WTC11 (cell line): ENCODE data around the gene OR4D2. TPM values are rescaled to one million over a fixed set of nuclear protein-coding genes. Genes with fewer than 3 reads are reported as not detected.
A peak's percentile ranks its signal among the peaks of the same experiment; 100 is the strongest.

Source experiments
- ATAC-seq: fragments of 200-7000 bp; cut with Tn5 transposase; 2 replicates; pipeline ENCODE4 v1.10.0; 2021; ENCODE audit warnings: mild to moderate bottlenecking, moderate library complexity
- CTCF ChIA-PET: fragments of 300-600 bp; sonication (Branson Sonifier 250); formaldehyde crosslinking; loops from one replicate; lab custom pipeline; 2021; ENCODE audit warnings: antibody characterized with exemption; lab: Charles Lee
- POLR2A ChIA-PET: fragments of 350-600 bp; sonication (Branson Sonifier 250); formaldehyde crosslinking; loops from one replicate; lab custom pipeline; 2021; ENCODE audit warnings: antibody characterized with exemption; lab: Charles Lee
- DNase-seq: peaks from one replicate; pipeline ENCODE4 v3.0.0; 2021; ENCODE audit warnings: low spot score
- H3K27ac Mint-ChIP-seq: 2 replicates; pipeline ENCODE4 v1.8.0; 2021; ENCODE audit warnings: mixed read lengths
- H3K27me3 Mint-ChIP-seq: 2 replicates; pipeline ENCODE4 v1.8.0; 2021; ENCODE audit warnings: low read depth, mild to moderate bottlenecking, moderate library complexity, mixed read lengths
- H3K36me3 Mint-ChIP-seq: 2 replicates; pipeline ENCODE4 v1.8.0; 2021; ENCODE audit warnings: mixed read lengths
- H3K4me1 Mint-ChIP-seq: 2 replicates; pipeline ENCODE4 v1.8.0; 2022; ENCODE audit warnings: mixed read lengths
- H3K4me3 Mint-ChIP-seq: 2 replicates; pipeline ENCODE4 v1.8.0; 2021; ENCODE audit warnings: mild to moderate bottlenecking, moderate library complexity, mixed read lengths
- H3K9me3 Mint-ChIP-seq: 2 replicates; pipeline ENCODE4 v1.8.0; 2021; ENCODE audit warnings: mixed read lengths
- ATF1 ChIP-seq: sonication (generic); formaldehyde crosslinking; IDR thresholded peaks from 2 replicates; pipeline ENCODE4 v1.8.1; 2023; ENCODE audit warnings: mild to moderate bottlenecking, moderate library complexity, missing genetic modification reagents
- ESRRA ChIP-seq: sonication (generic); formaldehyde crosslinking; IDR thresholded peaks from 2 replicates; pipeline ENCODE4 v1.8.1; 2022; ENCODE audit warnings: mild to moderate bottlenecking, missing genetic modification reagents, borderline replicate concordance
- FOXK1 ChIP-seq: sonication (generic); formaldehyde crosslinking; IDR thresholded peaks from 2 replicates; pipeline ENCODE4 v1.8.0; 2022; ENCODE audit warnings: mild to moderate bottlenecking, moderate library complexity, missing genetic modification reagents
- GABPB1 ChIP-seq: sonication (generic); formaldehyde crosslinking; IDR thresholded peaks from 2 replicates; pipeline ENCODE4 v1.8.1; 2023; ENCODE audit warnings: mild to moderate bottlenecking, missing genetic modification reagents
- NFE2L1 ChIP-seq: sonication (generic); formaldehyde crosslinking; IDR thresholded peaks from 2 replicates; pipeline ENCODE4 v1.8.1; 2023; ENCODE audit warnings: missing genetic modification reagents
- NFYB ChIP-seq: sonication (generic); formaldehyde crosslinking; conservative IDR thresholded peaks from 2 replicates; pipeline ENCODE4 v1.8.0; 2022; ENCODE audit warnings: low read depth, missing genetic modification reagents
- NR2C2 ChIP-seq: sonication (generic); formaldehyde crosslinking; IDR thresholded peaks from 2 replicates; pipeline ENCODE4 v1.8.0; 2022; ENCODE audit warnings: mild to moderate bottlenecking, missing genetic modification reagents
- OVOL2 ChIP-seq: fragments of 250-450 bp; sonication (Bioruptor Pico); IDR thresholded peaks from 2 replicates; pipeline ENCODE4 v1.9.0; 2021; ENCODE audit warnings: mild to moderate bottlenecking, borderline replicate concordance
- RELA ChIP-seq: sonication (generic); formaldehyde crosslinking; IDR thresholded peaks from 2 replicates; pipeline ENCODE4 v1.8.1; 2022; ENCODE audit warnings: missing genetic modification reagents, mild to moderate bottlenecking, borderline replicate concordance
- RORB ChIP-seq: fragments of 250-450 bp; sonication (Bioruptor Pico); IDR thresholded peaks from 2 replicates; pipeline ENCODE4 v1.9.0; 2021; ENCODE audit warnings: mild to moderate bottlenecking
- SP1 ChIP-seq: sonication (generic); formaldehyde crosslinking; conservative IDR thresholded peaks from 2 replicates; pipeline ENCODE4 v1.8.1; 2022; ENCODE audit warnings: missing genetic modification reagents
- TCF7 ChIP-seq: sonication (generic); formaldehyde crosslinking; IDR thresholded peaks from 2 replicates; pipeline ENCODE4 v1.8.0; 2022; ENCODE audit warnings: mild to moderate bottlenecking, low read depth, missing genetic modification reagents, moderate library complexity
- TEAD1 ChIP-seq: sonication (generic); formaldehyde crosslinking; IDR thresholded peaks from 2 replicates; pipeline ENCODE4 v1.8.0; 2022; ENCODE audit warnings: mild to moderate bottlenecking, missing genetic modification reagents
- TP53 ChIP-seq: sonication (generic); formaldehyde crosslinking; IDR thresholded peaks from 2 replicates; pipeline ENCODE4 v1.8.1; 2023; ENCODE audit warnings: mild to moderate bottlenecking, missing genetic modification reagents
- ZNF138 ChIP-seq: sonication (generic); formaldehyde crosslinking; conservative IDR thresholded peaks from 2 replicates; pipeline ENCODE4 v1.8.1; 2022; ENCODE audit warnings: mild to moderate bottlenecking, moderate library complexity, missing genetic modification reagents
- ZNF232 ChIP-seq: sonication (generic); formaldehyde crosslinking; IDR thresholded peaks from 2 replicates; pipeline ENCODE4 v1.8.0; 2022; ENCODE audit warnings: mild to moderate bottlenecking, missing genetic modification reagents
- ZNF317 ChIP-seq: sonication (generic); formaldehyde crosslinking; IDR thresholded peaks from 2 replicates; pipeline ENCODE4 v1.8.1; 2023; ENCODE audit warnings: low read depth, mild to moderate bottlenecking, moderate library complexity, missing genetic modification reagents, borderline replicate concordance
- ZNF423 ChIP-seq: fragments of 250-450 bp; sonication (Bioruptor Pico); IDR thresholded peaks from 2 replicates; pipeline ENCODE4 v2.1.2; 2022; ENCODE audit warnings: mild to moderate bottlenecking, moderate library complexity
- ZNF671 ChIP-seq: fragments of 250-450 bp; sonication (Bioruptor Pico); IDR thresholded peaks from 2 replicates; pipeline ENCODE4 v1.8.0; 2021; ENCODE audit warnings: mild to moderate bottlenecking
- total RNA-seq: library from RNA; stranded (reverse); gene quantifications from 3 replicates; pipeline ENCODE4 v1.2.3, GENCODE V29; 2021
- TF ChIP-seq, protein P1 (sequence below): sonication (generic); formaldehyde crosslinking; IDR thresholded peaks from 2 replicates; pipeline ENCODE4 v1.8.1; 2023; ENCODE audit warnings: mild to moderate bottlenecking, missing genetic modification reagents
- TF ChIP-seq, protein P2 (sequence below): sonication (generic); formaldehyde crosslinking; IDR thresholded peaks from 2 replicates; pipeline ENCODE4 v1.8.1; 2022; ENCODE audit warnings: low read depth, missing genetic modification reagents, borderline replicate concordance
- TF ChIP-seq, protein P3 (sequence below): sonication (generic); formaldehyde crosslinking; IDR thresholded peaks from 2 replicates; pipeline ENCODE4 v1.8.0; 2023; ENCODE audit warnings: mild to moderate bottlenecking, missing genetic modification reagents
- TF ChIP-seq, protein P4 (sequence below): sonication (generic); formaldehyde crosslinking; IDR thresholded peaks from 2 replicates; pipeline ENCODE4 v1.8.1; 2023; ENCODE audit warnings: mild to moderate bottlenecking, missing genetic modification reagents, moderate library complexity
- TF ChIP-seq, protein P5 (sequence below): fragments of 250-450 bp; sonication (Bioruptor Pico); IDR thresholded peaks from 2 replicates; pipeline ENCODE4 v1.9.0; 2021; ENCODE audit warnings: moderate library complexity, mild to moderate bottlenecking, inconsistent platforms, borderline replicate concordance
- TF ChIP-seq, protein P6 (sequence below): fragments of 250-450 bp; sonication (Bioruptor Pico); conservative IDR thresholded peaks from 2 replicates; pipeline ENCODE4 v1.9.0; 2021; ENCODE audit warnings: mild to moderate bottlenecking

The OR4D2 gene
- total RNA-seq, 1 experiment from 2014 or later = not detected

DNA sequence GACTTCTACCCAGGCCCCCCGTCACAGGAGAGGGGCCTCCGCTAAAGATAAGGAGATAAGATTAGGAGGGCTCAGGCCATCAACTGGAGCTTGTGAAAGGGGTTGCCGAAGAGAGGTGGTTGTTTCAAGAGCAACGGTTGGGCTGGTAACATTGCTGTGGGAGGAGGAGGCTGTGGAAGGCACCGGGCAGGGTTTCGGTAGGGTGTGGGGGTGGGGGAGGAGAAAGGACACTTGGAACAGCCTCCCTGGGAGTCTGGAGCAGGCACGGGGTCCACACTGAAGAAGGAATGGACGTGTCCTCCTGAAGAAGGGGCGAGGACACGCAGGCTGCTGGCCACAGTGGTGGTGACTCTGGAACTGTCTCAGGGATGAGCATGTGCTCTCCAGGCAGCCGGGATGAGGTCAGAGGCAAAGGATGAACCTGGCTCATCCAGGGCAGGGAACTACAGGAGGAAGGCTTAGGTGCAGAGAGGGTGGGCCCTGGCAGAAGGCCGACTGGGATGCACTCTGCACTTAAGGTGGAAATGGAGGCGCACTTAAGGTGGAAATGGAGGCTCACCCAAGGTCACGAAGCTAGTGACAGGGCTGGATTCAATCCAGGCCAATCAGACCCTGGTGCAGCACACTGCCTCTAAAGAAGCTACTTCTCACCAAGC, 24.6 kb downstream of the OR4D2 start:
- no peak for TF ChIP-seq SP1 (CRISPR knock-in tag)
- ATAC-seq (peak; percentile 21; the same call in 1 of the 2 replicates), DNase-seq (no peak)
- ChIA-PET POLR2A (no interaction called here), CTCF (interaction anchor here (1.3 to 2.6 kb wide), 2 partner anchors 9 to 11 kb away, joined by 3 to 10 read pairs; no protein-coding TSS in a partner anchor)
- no peak overlapping the region for H3K27ac Mint-ChIP-seq
- H3K4me1 Mint-ChIP-seq = peaks cover 6% of the 10 kb centered on the region; the same call in 1 of the 2 replicates
- H3K27me3 Mint-ChIP-seq = peaks cover 10% of the 10 kb centered on the region; the same call in 1 of the 2 replicates
- H3K9me3 Mint-ChIP-seq = no peaks in the 10 kb centered on the region
- no peak overlapping the region for H3K4me3 Mint-ChIP-seq
- H3K36me3 Mint-ChIP-seq = no peaks in the 10 kb centered on the region

DNA sequence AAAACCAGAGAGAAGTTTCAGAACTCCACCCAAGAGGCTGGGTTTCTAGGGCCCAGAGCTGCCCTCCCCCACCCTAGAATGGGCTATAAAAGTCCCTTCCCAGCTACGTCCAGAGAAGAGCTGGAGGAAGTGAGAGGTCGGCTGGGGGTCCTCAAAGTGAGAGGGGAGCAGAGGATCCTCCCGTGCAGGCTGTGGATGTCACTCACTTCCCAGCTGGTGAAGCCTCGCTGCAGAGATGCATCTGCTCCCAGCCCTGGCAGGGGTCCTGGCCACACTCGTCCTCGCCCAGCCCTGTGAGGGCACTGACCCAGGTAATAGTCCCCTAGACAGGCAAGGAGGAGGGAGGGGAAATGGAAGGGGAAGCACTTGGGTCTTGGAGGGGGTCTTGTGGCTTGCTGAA, 25.8 kb downstream of the OR4D2 start, which contains the start of gene EPX:
Gene EPX (plus strand): TSS at position 115 of the 400 bp plus-strand sequence. CDS start 121 bp downstream, at position 236.
- ATAC-seq = no peak
- CTCF ChIA-PET = interaction anchor here (1.0 kb wide), 1 partner anchor 62 kb away, joined by 3 read pairs; no protein-coding TSS in a partner anchor
- H3K27me3 Mint-ChIP-seq = peaks cover 7% of the 10 kb centered on the region; the same call in 1 of the 2 replicates

DNA sequence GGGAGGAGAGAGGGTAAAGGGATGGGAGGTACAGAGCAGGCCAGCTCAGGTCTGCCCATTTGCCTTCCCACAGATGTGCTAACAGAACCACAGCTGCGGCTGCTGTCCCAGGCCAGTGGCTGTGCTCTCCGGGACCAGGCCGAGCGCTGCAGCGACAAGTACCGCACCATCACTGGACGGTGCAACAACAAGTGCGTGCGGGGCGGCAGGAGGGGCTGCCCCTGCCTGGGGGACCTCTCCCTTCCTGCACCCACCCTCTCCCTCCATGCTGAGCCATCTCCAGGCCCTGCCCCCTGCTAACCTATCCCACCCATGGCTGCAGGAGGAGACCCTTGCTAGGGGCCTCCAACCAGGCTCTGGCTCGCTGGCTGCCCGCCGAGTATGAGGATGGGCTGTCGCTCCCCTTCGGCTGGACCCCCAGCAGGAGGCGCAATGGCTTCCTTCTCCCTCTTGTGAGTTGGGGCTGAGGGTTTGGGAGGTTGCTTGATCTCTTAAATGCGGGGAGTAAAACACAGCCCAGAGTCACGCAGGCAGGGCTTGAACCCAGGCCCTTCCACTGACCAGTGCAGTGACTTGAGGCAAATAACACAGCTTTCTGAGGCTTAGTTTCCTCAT, 27.0 kb downstream of the OR4D2 start:
- ChIA-PET POLR2A (no interaction called here), CTCF (interaction anchor here (1.1 to 2.0 kb wide), 6 partner anchors 9 to 170 kb away, joined by 3 to 11 read pairs (median 4); no protein-coding TSS in a partner anchor)
- Mint-ChIP-seq H3K4me3 (no peak overlapping the region), H3K9me3 (no peaks in the 10 kb centered on the region), H3K27ac (no peak overlapping the region), H3K27me3 (peaks cover 7% of the 10 kb centered on the region; the same call in 1 of the 2 replicates), H3K36me3 (no peaks in the 10 kb centered on the region), H3K4me1 (peaks cover 6% of the 10 kb centered on the region; the same call in 1 of the 2 replicates)
- ATAC-seq = peak; percentile 62
- DNase-seq = peak; percentile 69
- TF ChIP-seq ESRRA (CRISPR knock-in tag) (no peak), NFE2L1 (CRISPR knock-in tag) (no peak), NR2C2 (CRISPR knock-in tag) (no peak), ZNF423 (CRISPR knock-in tag) (no peak), ATF1 (CRISPR knock-in tag) (no peak), NFYB (CRISPR knock-in tag) (no peak), GABPB1 (CRISPR knock-in tag) (no peak), TCF7 (no peak)
- TF ChIP-seq, protein P1, sequence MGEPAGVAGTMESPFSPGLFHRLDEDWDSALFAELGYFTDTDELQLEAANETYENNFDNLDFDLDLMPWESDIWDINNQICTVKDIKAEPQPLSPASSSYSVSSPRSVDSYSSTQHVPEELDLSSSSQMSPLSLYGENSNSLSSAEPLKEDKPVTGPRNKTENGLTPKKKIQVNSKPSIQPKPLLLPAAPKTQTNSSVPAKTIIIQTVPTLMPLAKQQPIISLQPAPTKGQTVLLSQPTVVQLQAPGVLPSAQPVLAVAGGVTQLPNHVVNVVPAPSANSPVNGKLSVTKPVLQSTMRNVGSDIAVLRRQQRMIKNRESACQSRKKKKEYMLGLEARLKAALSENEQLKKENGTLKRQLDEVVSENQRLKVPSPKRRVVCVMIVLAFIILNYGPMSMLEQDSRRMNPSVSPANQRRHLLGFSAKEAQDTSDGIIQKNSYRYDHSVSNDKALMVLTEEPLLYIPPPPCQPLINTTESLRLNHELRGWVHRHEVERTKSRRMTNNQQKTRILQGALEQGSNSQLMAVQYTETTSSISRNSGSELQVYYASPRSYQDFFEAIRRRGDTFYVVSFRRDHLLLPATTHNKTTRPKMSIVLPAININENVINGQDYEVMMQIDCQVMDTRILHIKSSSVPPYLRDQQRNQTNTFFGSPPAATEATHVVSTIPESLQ (CRISPR knock-in tag) = no peak
- TF ChIP-seq, protein P2, sequence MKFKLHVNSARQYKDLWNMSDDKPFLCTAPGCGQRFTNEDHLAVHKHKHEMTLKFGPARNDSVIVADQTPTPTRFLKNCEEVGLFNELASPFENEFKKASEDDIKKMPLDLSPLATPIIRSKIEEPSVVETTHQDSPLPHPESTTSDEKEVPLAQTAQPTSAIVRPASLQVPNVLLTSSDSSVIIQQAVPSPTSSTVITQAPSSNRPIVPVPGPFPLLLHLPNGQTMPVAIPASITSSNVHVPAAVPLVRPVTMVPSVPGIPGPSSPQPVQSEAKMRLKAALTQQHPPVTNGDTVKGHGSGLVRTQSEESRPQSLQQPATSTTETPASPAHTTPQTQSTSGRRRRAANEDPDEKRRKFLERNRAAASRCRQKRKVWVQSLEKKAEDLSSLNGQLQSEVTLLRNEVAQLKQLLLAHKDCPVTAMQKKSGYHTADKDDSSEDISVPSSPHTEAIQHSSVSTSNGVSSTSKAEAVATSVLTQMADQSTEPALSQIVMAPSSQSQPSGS = no peak
- TF ChIP-seq, protein P3, sequence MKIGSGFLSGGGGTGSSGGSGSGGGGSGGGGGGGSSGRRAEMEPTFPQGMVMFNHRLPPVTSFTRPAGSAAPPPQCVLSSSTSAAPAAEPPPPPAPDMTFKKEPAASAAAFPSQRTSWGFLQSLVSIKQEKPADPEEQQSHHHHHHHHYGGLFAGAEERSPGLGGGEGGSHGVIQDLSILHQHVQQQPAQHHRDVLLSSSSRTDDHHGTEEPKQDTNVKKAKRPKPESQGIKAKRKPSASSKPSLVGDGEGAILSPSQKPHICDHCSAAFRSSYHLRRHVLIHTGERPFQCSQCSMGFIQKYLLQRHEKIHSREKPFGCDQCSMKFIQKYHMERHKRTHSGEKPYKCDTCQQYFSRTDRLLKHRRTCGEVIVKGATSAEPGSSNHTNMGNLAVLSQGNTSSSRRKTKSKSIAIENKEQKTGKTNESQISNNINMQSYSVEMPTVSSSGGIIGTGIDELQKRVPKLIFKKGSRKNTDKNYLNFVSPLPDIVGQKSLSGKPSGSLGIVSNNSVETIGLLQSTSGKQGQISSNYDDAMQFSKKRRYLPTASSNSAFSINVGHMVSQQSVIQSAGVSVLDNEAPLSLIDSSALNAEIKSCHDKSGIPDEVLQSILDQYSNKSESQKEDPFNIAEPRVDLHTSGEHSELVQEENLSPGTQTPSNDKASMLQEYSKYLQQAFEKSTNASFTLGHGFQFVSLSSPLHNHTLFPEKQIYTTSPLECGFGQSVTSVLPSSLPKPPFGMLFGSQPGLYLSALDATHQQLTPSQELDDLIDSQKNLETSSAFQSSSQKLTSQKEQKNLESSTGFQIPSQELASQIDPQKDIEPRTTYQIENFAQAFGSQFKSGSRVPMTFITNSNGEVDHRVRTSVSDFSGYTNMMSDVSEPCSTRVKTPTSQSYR (CRISPR knock-in tag) = no peak
- TF ChIP-seq, protein P4, sequence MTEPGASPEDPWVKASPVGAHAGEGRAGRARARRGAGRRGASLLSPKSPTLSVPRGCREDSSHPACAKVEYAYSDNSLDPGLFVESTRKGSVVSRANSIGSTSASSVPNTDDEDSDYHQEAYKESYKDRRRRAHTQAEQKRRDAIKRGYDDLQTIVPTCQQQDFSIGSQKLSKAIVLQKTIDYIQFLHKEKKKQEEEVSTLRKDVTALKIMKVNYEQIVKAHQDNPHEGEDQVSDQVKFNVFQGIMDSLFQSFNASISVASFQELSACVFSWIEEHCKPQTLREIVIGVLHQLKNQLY = no peak

More for the DNA sequence above, 25.8 kb downstream of the OR4D2 start, which contains the start of gene EPX:
- TF ChIP-seq, protein P5, sequence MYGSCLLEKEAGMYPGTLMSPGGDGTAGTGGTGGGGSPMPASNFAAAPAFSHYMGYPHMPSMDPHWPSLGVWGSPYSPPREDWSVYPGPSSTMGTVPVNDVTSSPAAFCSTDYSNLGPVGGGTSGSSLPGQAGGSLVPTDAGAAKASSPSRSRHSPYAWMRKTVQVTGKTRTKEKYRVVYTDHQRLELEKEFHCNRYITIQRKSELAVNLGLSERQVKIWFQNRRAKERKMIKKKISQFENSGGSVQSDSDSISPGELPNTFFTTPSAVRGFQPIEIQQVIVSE (CRISPR knock-in tag) = no peak
- TF ChIP-seq RELA (no peak), FOXK1 (CRISPR knock-in tag) (no peak), TP53 (no peak), ZNF317 (no peak), TEAD1 (CRISPR knock-in tag) (no peak), OVOL2 (no peak), ZNF138 (no peak), ZNF232 (CRISPR knock-in tag) (no peak), ZNF671 (CRISPR knock-in tag) (no peak), RORB (CRISPR knock-in tag) (no peak)
- TF ChIP-seq, protein P6, sequence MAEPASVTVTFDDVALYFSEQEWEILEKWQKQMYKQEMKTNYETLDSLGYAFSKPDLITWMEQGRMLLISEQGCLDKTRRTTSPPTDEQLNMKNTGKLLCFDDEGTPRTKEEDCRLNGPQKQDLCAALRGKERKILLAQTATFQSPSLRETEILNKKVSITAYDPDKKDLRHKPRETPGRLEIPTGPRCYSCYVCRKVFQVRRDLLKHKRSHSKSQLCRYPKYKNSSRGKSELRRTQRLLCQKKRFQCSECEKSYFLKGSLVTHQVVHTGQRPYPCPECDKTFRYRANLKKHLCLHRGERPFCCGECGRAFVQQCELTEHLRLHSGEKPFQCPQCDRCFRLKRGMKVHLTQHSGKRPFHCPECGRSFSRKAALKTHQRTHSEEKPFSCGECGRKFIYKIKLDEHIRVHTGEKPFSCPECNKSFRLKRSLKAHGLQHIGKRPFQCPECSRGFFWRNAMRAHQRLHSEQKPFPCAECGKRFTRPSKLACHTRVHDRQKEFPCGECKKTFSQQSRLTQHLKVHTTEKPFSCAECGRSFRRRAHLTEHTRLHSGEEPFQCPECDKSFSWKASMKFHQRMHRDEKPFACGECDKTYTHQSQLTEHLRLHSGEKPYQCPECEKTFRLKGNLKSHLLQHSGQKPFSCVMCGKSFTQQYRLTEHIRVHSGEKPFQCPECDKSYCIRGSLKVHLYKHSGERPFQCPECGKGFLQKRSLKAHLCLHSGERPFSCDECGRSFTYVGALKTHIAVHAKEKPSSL (CRISPR knock-in tag) = no peak
- TF ChIP-seq, all 79 proteins: peak for 0
- Mint-ChIP-seq H3K9me3 (no peaks in the 10 kb centered on the region), H3K27ac (no peak within 1 kb of the TSS), H3K36me3 (no peaks in the 10 kb centered on the region), H3K4me1 (peaks cover 6% of the 10 kb centered on the region; the same call in 1 of the 2 replicates), H3K4me3 (no peak within 1 kb of the TSS)
- no peak for DNase-seq
- POLR2A ChIA-PET = no interaction called here
